ENCODE measurements around the gene MCM3AP. TPM values are rescaled to one million over a fixed set of nuclear protein-coding genes. Genes with fewer than 3 reads are reported as not detected.

Gene MCM3AP
- total RNA-seq, 2 donors from 2014 or later = 84.3 to 101 TPM

DNA sequence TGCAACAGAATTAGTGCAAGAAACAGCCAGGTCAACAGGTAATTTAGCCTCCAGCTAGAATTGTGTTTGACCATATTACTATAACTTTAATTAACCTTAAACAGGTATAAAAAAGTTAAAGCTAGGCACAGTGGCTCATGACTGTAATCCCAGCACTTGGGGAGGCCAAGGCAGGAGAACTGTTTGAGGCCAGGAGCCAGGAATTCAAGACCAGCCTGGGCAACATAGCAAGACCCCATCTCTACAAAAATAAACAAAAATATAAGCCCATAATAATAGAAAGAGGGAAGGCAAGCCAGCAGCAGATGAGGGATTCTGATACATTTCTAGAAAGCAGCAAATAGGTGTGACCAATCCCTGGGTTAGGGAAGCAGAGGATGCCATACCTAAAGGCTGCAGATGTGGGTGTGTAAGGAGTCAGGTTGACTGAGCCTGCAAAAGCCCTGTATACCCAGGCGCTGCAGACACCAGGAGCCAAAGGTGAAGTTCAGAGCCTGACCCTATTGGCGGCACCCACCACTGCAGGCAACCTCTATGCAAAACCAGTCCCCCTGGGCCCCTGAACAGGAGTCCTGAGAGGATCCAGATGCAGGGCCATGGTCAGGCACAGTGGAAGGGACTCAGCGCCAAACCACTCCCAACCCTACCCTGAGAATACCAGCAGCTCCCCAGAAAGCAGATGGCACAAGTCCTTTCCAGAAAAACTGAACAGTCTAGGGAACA is 37.6 kb downstream of the MCM3AP start:
- Histone ChIP-seq H3K27ac (no peak overlapping the region), H3K36me3 (peaks cover 69% of the 10 kb centered on the region), H3K4me3 (no peak overlapping the region), H3K4me1 (ENCODE audit: control insufficient read depth in 1 of 2, low read depth in 2 of 2) (no peaks in the 10 kb centered on the region), H3K9me3 (no peaks in the 10 kb centered on the region), H3K27me3 (replicated peaks; ENCODE audit: insufficient read depth) (no peaks in the 10 kb centered on the region)
- ATAC-seq (ENCODE audit: insufficient number of reproducible peaks, low FRiP score, low read depth) (no peak), DNase-seq (ENCODE audit: low spot score) (no peak)
- no peak for TF ChIP-seq CTCF (IDR thresholded peaks at IDR 0.05)

DNA sequence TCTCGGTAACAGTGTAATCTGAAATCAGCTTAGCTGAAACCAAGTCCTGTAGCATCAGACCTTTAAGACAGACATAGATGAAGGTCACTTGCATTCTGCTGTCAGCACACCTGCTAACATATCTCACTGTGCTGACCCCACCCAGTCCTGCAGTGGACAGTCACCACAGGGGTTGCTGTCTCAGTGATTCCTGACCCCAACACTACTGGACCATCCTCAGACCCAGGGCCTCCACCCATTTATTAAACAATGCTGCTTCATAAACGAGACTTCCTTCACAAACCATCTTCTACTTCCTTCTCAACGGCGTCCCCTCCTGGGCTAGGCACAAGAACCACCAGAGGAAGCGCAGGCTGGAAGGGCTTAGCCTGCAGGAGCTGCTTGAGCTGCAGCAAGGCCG is 39.1 kb downstream of the MCM3AP start:
- Histone ChIP-seq H3K27me3 (replicated peaks; ENCODE audit: insufficient read depth) (no peaks in the 10 kb centered on the region), H3K4me1 (ENCODE audit: control insufficient read depth in 1 of 2, low read depth in 2 of 2) (no peaks in the 10 kb centered on the region), H3K27ac (no peak overlapping the region), H3K9me3 (no peaks in the 10 kb centered on the region), H3K36me3 (peaks cover 58% of the 10 kb centered on the region), H3K4me3 (no peak overlapping the region)
- DNase-seq (ENCODE audit: low spot score) (no peak), ATAC-seq (ENCODE audit: insufficient number of reproducible peaks, low FRiP score, low read depth) (no peak)
- TF ChIP-seq CTCF (IDR thresholded peaks at IDR 0.05) = no peak

- no peak overlapping the region for H3K27ac ChIP-seq
- H3K4me1 ChIP-seq (ENCODE audit: control insufficient read depth in 1 of 2, low read depth in 2 of 2) = no peaks in the 10 kb centered on the region
- DNase-seq (ENCODE audit: low spot score) (no peak), ATAC-seq (ENCODE audit: insufficient number of reproducible peaks, low FRiP score, low read depth) (no peak)
- no peaks in the 10 kb centered on the region for H3K27me3 ChIP-seq (replicated peaks; ENCODE audit: insufficient read depth)
- no peak for TF ChIP-seq CTCF (IDR thresholded peaks at IDR 0.05)
- no peak overlapping the region for H3K4me3 ChIP-seq
- peaks cover 49% of the 10 kb centered on the region for H3K36me3 ChIP-seq
- H3K9me3 ChIP-seq = no peaks in the 10 kb centered on the region
These were observed 40.0 kb downstream of the MCM3AP start for GRCh38 chr21:46245213-46245915.

GRCh38 chr21:46244602-46245001 is 40.8 kb downstream of the MCM3AP start:
- Histone ChIP-seq H3K27ac (no peak overlapping the region), H3K4me1 (ENCODE audit: control insufficient read depth in 1 of 2, low read depth in 2 of 2) (no peaks in the 10 kb centered on the region), H3K36me3 (peaks cover 51% of the 10 kb centered on the region), H3K27me3 (replicated peaks; ENCODE audit: insufficient read depth) (no peaks in the 10 kb centered on the region), H3K9me3 (no peaks in the 10 kb centered on the region), H3K4me3 (no peak overlapping the region)
- ATAC-seq (ENCODE audit: insufficient number of reproducible peaks, low FRiP score, low read depth) (no peak), DNase-seq (ENCODE audit: low spot score) (no peak)
- no peak for TF ChIP-seq CTCF (IDR thresholded peaks at IDR 0.05)

- Histone ChIP-seq H3K4me3 (no peak overlapping the region), H3K27me3 (replicated peaks; ENCODE audit: insufficient read depth) (no peaks in the 10 kb centered on the region), H3K36me3 (peaks cover 54% of the 10 kb centered on the region), H3K4me1 (ENCODE audit: control insufficient read depth in 1 of 2, low read depth in 2 of 2) (no peaks in the 10 kb centered on the region), H3K9me3 (no peaks in the 10 kb centered on the region), H3K27ac (no peak overlapping the region)
- DNase-seq (ENCODE audit: low spot score) = no peak
- TF ChIP-seq CTCF (IDR thresholded peaks at IDR 0.05) = no peak
- no peak for ATAC-seq (ENCODE audit: insufficient number of reproducible peaks, low FRiP score, low read depth)
These were observed 41.5 kb downstream of the MCM3AP start for GRCh38 chr21:46243960-46244361.
